GOT3 (cell line): ENCODE measurements around the gene RAB6D.
"Not testable (repeated sequence)": the region's sequence is repeated elsewhere in the genome, so short reads cannot be mapped to it uniquely, and the experiment has no call there.

ENCODE experiments used
- DNase-seq: peaks from one replicate; lab custom pipeline; 2025; ENCODE audit warnings: mixed read lengths; lab: John Stamatoyannopoulos, UW

The RAB6D gene

GRCh38 chr2:131366643-131367042, 2.7 kb upstream of the RAB6D start:
- no peak for DNase-seq

GRCh38 chr2:131365452-131365851, 1.5 kb upstream of the RAB6D start:
- DNase-seq: no peak

GRCh38 chr2:131363213-131363612, 755 bp downstream of the RAB6D start:
- not testable (repeated sequence) for DNase-seq

- not testable (repeated sequence) for DNase-seq
Observed at GRCh38 chr2:131361773-131362172, 2.2 kb downstream of the RAB6D start.

GRCh38 chr2:131353167-131353697, 10.7 kb downstream of the RAB6D start:
- DNase-seq: not testable (repeated sequence)

- no peak for DNase-seq
Observed at GRCh38 chr2:131349021-131349420, 14.9 kb downstream of the RAB6D start.

- DNase-seq: not testable (repeated sequence)
Observed at GRCh38 chr2:131347035-131347434, 16.9 kb downstream of the RAB6D start.

GRCh38 chr2:131339307-131339706, 24.7 kb downstream of the RAB6D start:
- not testable (repeated sequence) for DNase-seq

GRCh38 chr2:131335319-131335718, 28.6 kb downstream of the RAB6D start:
- not testable (repeated sequence) for DNase-seq

- not testable (repeated sequence) for DNase-seq
Observed at GRCh38 chr2:131332709-131333108, 31.3 kb downstream of the RAB6D start.

GRCh38 chr2:131331000-131331399, 33.0 kb downstream of the RAB6D start:
- DNase-seq: not testable (repeated sequence)

GRCh38 chr2:131322209-131322608, 41.8 kb downstream of the RAB6D start:
- DNase-seq: no peak

GRCh38 chr2:131321344-131321743, 42.6 kb downstream of the RAB6D start:
- not testable (repeated sequence) for DNase-seq

GRCh38 chr2:131311001-131311400, 53.0 kb downstream of the RAB6D start:
- DNase-seq: not testable (repeated sequence)
